ENCODE measurements around the gene MED29. TPM values are rescaled to one million over a fixed set of nuclear protein-coding genes. Genes with fewer than 3 reads are reported as not detected.

MED29 gene
- polyA plus RNA-seq, 2 of the 4 experiments (the other 2 are of a cell fraction), result 47.7 to 57.5 TPM

- FAIRE-seq (peak; percentile 100), ATAC-seq (peak; percentile 74), DNase-seq (ENCODE audit: low read depth in 1 of 2, low spot score in 1 of 2) (peak; percentile 99 to 100)
- CTCF ChIA-PET, result interaction anchor here (0.9 to 23.5 kb wide), 8 partner anchors 8 to 32 kb away, joined by 3 to 457 read pairs (median 31); partner anchors contain the start of genes MED29, PAF1, PLEKHG2 and ZFP36
- Histone ChIP-seq H3K9me3 (no peaks in the 10 kb centered on the region), H3K4me1 (peaks cover 74% of the 10 kb centered on the region), H3K4me2 (peak overlapping the region; percentile 91), H3K4me3 (peak overlapping the region; percentile 5; the same call in 1 of the 3 replicates), H3K27ac (peak overlapping the region; percentile 83 to 90)
- WGBS (ENCODE audit: missing lambda C conversion rate), result 18% methylated on average over 25 of the region's 25 CpGs
- POLR2A ChIA-PET, result interaction anchor here (0.6 to 2.7 kb wide), 8 partner anchors 10 to 85 kb away, joined by 3 to 17 read pairs (median 4); partner anchors contain the start of genes MED29, PAF1, SUPT5H and ZFP36
- TF ChIP-seq CBX8 (IDR thresholded peaks at IDR 0.05) (no peak), HMGXB4 (CRISPR knock-in tag; IDR thresholded peaks at IDR 0.05; ENCODE audit: borderline replicate concordance) (peak; percentile 98; the same call in 1 of the 2 replicates), CHD4 (IDR thresholded peaks at IDR 0.05; ENCODE audit: borderline replicate concordance) (no peak), SMC3 (IDR thresholded peaks at IDR 0.05) (no peak), ESRRA (IDR thresholded peaks at IDR 0.05; ENCODE audit: borderline replicate concordance, low read length) (no peak), TP53 (CRISPR knock-in tag; IDR thresholded peaks at IDR 0.05) (peak; percentile 98), POLR2A (IDR thresholded peaks at IDR 0.05; ENCODE audit: low read length) (peak; percentile 33; the same call in 1 of the 2 replicates), KDM5A (IDR thresholded peaks at IDR 0.05) (no peak), EHF (CRISPR knock-in tag; IDR thresholded peaks at IDR 0.05) (peak; percentile 99), KDM1A (IDR thresholded peaks at IDR 0.05; ENCODE audit: low read depth) (no peak), CEBPB (IDR thresholded peaks at IDR 0.05) (peak; percentile 54 to 87; a peak in 3 of 4 replicates), BHLHE40 (IDR thresholded peaks at IDR 0.05; ENCODE audit: low read depth, low read length) (peak; percentile 17; the same call in 1 of the 2 replicates), MYC (IDR thresholded peaks at IDR 0.05; ENCODE audit: borderline replicate concordance, low read length) (peak; percentile 100), JUN (IDR thresholded peaks at IDR 0.05) (peak; percentile 75 to 86), EP300 (IDR thresholded peaks at IDR 0.05) (peak in 1 of 2 experiments; percentile 73; a peak in 1 of 5 replicates), PHF8 (IDR thresholded peaks at IDR 0.05; ENCODE audit: borderline replicate concordance, low read depth) (no peak), MAFK (IDR thresholded peaks at IDR 0.05; ENCODE audit: partially characterized antibody) (peak; percentile 100), NPAS2 (CRISPR knock-in tag; IDR thresholded peaks at IDR 0.05; ENCODE audit: borderline replicate concordance) (no peak), HES2 (IDR thresholded peaks at IDR 0.05) (no peak), NR3C1 (IDR thresholded peaks at IDR 0.05) (no peak), ELK1 (IDR thresholded peaks at IDR 0.05; ENCODE audit: low read depth, low read length) (no peak), RCOR1 (IDR thresholded peaks at IDR 0.05; ENCODE audit: low read depth, low read length) (no peak), CHD2 (IDR thresholded peaks at IDR 0.05; ENCODE audit: low read length, partially characterized antibody) (peak; percentile 64), FOXS1 (CRISPR knock-in tag; IDR thresholded peaks at IDR 0.05) (peak; percentile 97), NFE2L2 (conservative IDR thresholded peaks at IDR 0.05; ENCODE audit: low read length) (peak; percentile 40; the same call in 1 of the 2 replicates), ZC3H11A (IDR thresholded peaks at IDR 0.05) (no peak), EHMT2 (IDR thresholded peaks at IDR 0.05; ENCODE audit: low read depth) (no peak), HEYL (CRISPR knock-in tag; IDR thresholded peaks at IDR 0.05) (peak; percentile 97), POLR2AphosphoS2 (conservative IDR thresholded peaks at IDR 0.05; ENCODE audit: low read length) (peak; percentile 92; the same call in 1 of the 2 replicates), PBX3 (IDR thresholded peaks at IDR 0.05) (peak; percentile 75; the same call in 1 of the 2 replicates), JUNB (IDR thresholded peaks at IDR 0.05) (peak; percentile 74; the same call in 1 of the 2 replicates), E2F6 (IDR thresholded peaks at IDR 0.05; ENCODE audit: borderline replicate concordance, low read depth) (peak; percentile 93), HDAC2 (IDR thresholded peaks at IDR 0.05) (no peak)
Observed at GRCh38 chr19:39430675-39431593, 39.8 kb downstream of the MED29 start.
